MCF 10A (cell line): ENCODE results near the gene ZSCAN12. TPM values are rescaled to one million over a fixed set of nuclear protein-coding genes. Genes with fewer than 3 reads are reported as not detected.

Source experiments
- BruUV-seq: library from RNA; stranded (reverse); fragments of 400-500 nt; replicated peaks from 2 replicates; lab custom pipeline; 2021; lab: Mats Ljungman, UMichigan
- CTCF ChIA-PET: fragments of 300-600 bp; sonication (Branson Sonifier 250); formaldehyde crosslinking; extraction: SDS; loops from one replicate; lab custom pipeline; 2021; ENCODE audit warnings: antibody characterized with exemption, inconsistent platforms; lab: Yijun Ruan, JAX
- POLR2A ChIA-PET: fragments of 300-600, 350-650 bp; sonication (Branson Sonifier 250); formaldehyde crosslinking; extraction: SDS; loops from one replicate; lab custom pipeline; 2020; ENCODE audit warnings: antibody characterized with exemption, inconsistent platforms; lab: Yijun Ruan, JAX
- DNase-seq: peaks from one replicate; pipeline ENCODE4 v3.0.0-alpha.2; 2018; ENCODE audit not compliant: unreplicated experiment
- H3K27ac Mint-ChIP-seq: one replicate; pipeline ENCODE4 v1.8.0; 2022; ENCODE audit warnings: mild to moderate bottlenecking, low read depth, mixed read lengths; ENCODE audit not compliant: unreplicated experiment
- H3K27me3 Mint-ChIP-seq: one replicate; pipeline ENCODE4 v1.8.0; 2022; ENCODE audit warnings: mixed read lengths; ENCODE audit not compliant: insufficient read depth, unreplicated experiment
- H3K36me3 Mint-ChIP-seq: one replicate; pipeline ENCODE4 v1.8.0; 2022; ENCODE audit warnings: mild to moderate bottlenecking, moderate library complexity, mixed read lengths; ENCODE audit not compliant: insufficient read depth, unreplicated experiment
- H3K4me1 Mint-ChIP-seq: one replicate; pipeline ENCODE4 v1.8.0; 2022; ENCODE audit warnings: mixed read lengths; ENCODE audit not compliant: insufficient read depth, unreplicated experiment
- H3K4me3 Mint-ChIP-seq: one replicate; pipeline ENCODE4 v1.8.0; 2022; ENCODE audit warnings: mild to moderate bottlenecking, moderate library complexity, mixed read lengths; ENCODE audit not compliant: unreplicated experiment
- H3K9me3 Mint-ChIP-seq: one replicate; pipeline ENCODE4 v1.8.0; 2022; ENCODE audit warnings: mixed read lengths; ENCODE audit not compliant: unreplicated experiment
- intact Hi-C: fragments of 100-400 bp; cut with micrococcal nuclease; formaldehyde crosslinking; loops from 2 replicates; pipeline ENCODE4 v1.14.1; 2022
- total RNA-seq: library from RNA; stranded (reverse); gene quantifications from 2 replicates; pipeline ENCODE4 v1.2.3, GENCODE V29; 2022
- TF ChIP-seq, protein P1 (sequence below): fragments of 200-600 bp; IDR thresholded peaks from one replicate; pipeline ENCODE4 v1.8.0; 2022; ENCODE audit warnings: antibody characterized with exemption, mild to moderate bottlenecking; ENCODE audit not compliant: unreplicated experiment

The ZSCAN12 gene
- total RNA-seq, 1 experiment from 2014 or later: 4.4 TPM

DNA sequence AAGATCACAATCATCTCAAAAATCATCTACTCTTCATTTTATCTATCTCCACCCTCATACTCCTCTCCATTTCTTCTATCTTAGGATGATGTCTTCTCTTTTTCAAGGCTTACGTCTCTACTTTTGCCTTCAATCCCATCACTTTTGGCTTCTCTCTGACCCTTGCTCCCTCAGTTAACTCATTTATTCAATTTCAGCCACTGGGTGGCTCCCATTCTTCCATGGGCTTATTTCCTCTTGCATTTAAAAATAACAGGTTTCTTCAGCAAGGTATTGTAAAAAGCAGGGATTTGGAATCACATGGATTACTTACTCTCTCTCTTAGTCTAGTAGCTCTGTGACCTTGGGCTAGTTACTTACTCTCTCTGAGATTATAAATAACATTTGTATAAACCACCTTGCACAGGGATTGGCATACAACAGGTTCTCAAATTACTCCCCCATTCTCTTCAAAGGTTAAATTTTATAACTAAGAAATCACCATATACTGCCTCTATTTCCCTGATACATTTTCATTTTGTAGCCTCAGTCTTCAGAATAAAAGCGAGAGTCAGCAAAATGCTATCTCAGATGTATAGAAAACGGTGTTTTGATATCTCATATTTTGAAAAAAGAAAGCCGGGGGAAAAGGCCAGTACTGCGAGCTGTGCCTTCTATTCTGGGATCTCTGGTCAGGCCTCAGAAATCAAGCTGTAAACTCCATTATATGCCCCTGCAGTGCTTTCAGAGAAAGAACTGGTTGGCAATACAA lies 5.5 kb downstream of the ZSCAN12 start:
- Mint-ChIP-seq H3K27ac (no peak overlapping the region), H3K27me3 (no peaks in the 10 kb centered on the region), H3K4me1 (peaks cover 31% of the 10 kb centered on the region), H3K4me3 (no peak overlapping the region), H3K36me3 (peaks cover 59% of the 10 kb centered on the region), H3K9me3 (no peaks in the 10 kb centered on the region)
- peak; percentile 35 for DNase-seq
- TF ChIP-seq, protein P1, sequence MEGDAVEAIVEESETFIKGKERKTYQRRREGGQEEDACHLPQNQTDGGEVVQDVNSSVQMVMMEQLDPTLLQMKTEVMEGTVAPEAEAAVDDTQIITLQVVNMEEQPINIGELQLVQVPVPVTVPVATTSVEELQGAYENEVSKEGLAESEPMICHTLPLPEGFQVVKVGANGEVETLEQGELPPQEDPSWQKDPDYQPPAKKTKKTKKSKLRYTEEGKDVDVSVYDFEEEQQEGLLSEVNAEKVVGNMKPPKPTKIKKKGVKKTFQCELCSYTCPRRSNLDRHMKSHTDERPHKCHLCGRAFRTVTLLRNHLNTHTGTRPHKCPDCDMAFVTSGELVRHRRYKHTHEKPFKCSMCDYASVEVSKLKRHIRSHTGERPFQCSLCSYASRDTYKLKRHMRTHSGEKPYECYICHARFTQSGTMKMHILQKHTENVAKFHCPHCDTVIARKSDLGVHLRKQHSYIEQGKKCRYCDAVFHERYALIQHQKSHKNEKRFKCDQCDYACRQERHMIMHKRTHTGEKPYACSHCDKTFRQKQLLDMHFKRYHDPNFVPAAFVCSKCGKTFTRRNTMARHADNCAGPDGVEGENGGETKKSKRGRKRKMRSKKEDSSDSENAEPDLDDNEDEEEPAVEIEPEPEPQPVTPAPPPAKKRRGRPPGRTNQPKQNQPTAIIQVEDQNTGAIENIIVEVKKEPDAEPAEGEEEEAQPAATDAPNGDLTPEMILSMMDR: peak; percentile 33
- ChIA-PET CTCF (interaction anchor here (0.6 to 4.1 kb wide), 7 partner anchors 9 to 1541 kb away, joined by 3 to 30 read pairs (median 4); no protein-coding TSS in a partner anchor), POLR2A (interaction anchor here (0.6 kb wide), 1 partner anchor 253 kb away, joined by 3 read pairs; no protein-coding TSS in a partner anchor)
- intact Hi-C loops: loop anchor here (1.0 kb wide), 2 partner anchors 186 to 290 kb away; no protein-coding TSS in a partner anchor
- BruUV-seq: no TSS peak

DNA sequence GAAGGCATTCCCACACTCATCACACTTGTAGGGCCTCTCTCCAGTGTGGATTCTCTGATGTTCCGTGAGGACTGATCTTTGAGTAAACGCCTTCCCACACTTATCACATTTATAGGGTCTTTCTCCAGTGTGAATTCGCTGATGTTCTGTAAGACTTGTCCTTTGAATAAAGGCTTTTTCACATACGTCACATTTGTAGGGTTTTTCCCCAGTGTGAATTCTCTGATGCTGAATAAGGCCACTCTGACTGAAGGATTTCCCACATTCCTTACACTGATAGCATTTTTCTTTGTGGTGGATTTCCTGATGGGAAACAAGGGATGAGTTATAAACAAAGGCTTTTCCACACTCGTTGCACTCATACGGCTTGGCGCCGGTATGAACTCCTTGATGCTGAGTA lies 8.9 kb downstream of the ZSCAN12 start:
- intact Hi-C loops: no loop called here
- CTCF ChIA-PET: no interaction called here
- H3K27ac Mint-ChIP-seq: no peak overlapping the region

DNA sequence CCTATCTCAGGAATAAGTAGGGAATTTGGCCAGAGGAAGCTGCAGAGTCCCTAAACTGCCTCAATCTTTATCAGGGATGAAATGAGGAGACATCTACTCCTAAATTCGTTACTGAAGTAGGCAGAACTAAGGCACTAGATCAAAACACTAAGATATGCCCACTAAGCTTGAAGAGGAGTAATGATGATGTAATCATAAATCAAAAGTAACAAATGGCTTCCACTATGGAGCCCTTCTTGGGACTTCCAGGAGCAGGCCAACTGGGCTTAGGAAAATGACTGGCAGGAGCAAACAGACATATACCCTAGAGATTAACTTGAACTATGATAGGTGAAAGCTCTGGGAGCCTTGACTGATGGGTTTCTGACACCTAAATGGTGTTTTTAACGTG lies 15.4 kb downstream of the ZSCAN12 start:
- ChIA-PET POLR2A (interaction anchor here (0.5 to 4.7 kb wide), 19 partner anchors 13 to 620 kb away, joined by 3 to 48 read pairs (median 6); partner anchors contain the start of genes ZKSCAN8, ZSCAN12, ZSCAN26 and ZSCAN31), CTCF (interaction anchor here (0.6 to 4.9 kb wide), 12 partner anchors 11 to 490 kb away, joined by 3 to 35 read pairs (median 4); partner anchors contain the start of gene ZKSCAN3)
- Mint-ChIP-seq H3K4me3 (no peak overlapping the region), H3K4me1 (peaks cover 14% of the 10 kb centered on the region), H3K9me3 (peaks cover 14% of the 10 kb centered on the region), H3K36me3 (peaks cover 44% of the 10 kb centered on the region), H3K27me3 (no peaks in the 10 kb centered on the region), H3K27ac (peak overlapping the region; percentile 96)
- no TSS peak for BruUV-seq
- TF ChIP-seq, protein P1: no peak
- no peak for DNase-seq
- intact Hi-C loops: no loop called here

More for the DNA sequence above, 8.9 kb downstream of the ZSCAN12 start:
- TF ChIP-seq, protein P1: no peak
- Mint-ChIP-seq H3K4me3 (no peak overlapping the region), H3K36me3 (peaks cover 67% of the 10 kb centered on the region), H3K4me1 (peaks cover 15% of the 10 kb centered on the region), H3K9me3 (no peaks in the 10 kb centered on the region), H3K27me3 (no peaks in the 10 kb centered on the region)
- no TSS peak for BruUV-seq
- DNase-seq: no peak
- POLR2A ChIA-PET: interaction anchor here (0.6 kb wide), 1 partner anchor 37 kb away, joined by 3 read pairs; no protein-coding TSS in a partner anchor
